Progenitor cell of endocrine pancreas (in vitro differentiated cells): ENCODE measurements around the gene KSR2. TPM values are rescaled to one million over a fixed set of nuclear protein-coding genes. Genes with fewer than 3 reads are reported as not detected.

Source experiments
- DNase-seq: peaks from one replicate; pipeline ENCODE4 v3.0.0; 2021; ENCODE audit warnings: low spot score; ENCODE audit not compliant: unreplicated experiment
- H3K27ac Mint-ChIP-seq: 2 replicates; pipeline ENCODE4 v1.8.0; 2021; ENCODE audit warnings: mild to moderate bottlenecking, moderate library complexity, mixed read lengths
- H3K27me3 Mint-ChIP-seq: 2 replicates; pipeline ENCODE4 v1.8.0; 2021; ENCODE audit warnings: mixed read lengths
- H3K36me3 Mint-ChIP-seq: 2 replicates; pipeline ENCODE4 v1.8.0; 2022; ENCODE audit warnings: mixed read lengths; ENCODE audit not compliant: insufficient read depth
- H3K4me1 Mint-ChIP-seq: 2 replicates; pipeline ENCODE4 v1.8.0; 2021; ENCODE audit warnings: low read depth, mixed read lengths
- H3K4me3 Mint-ChIP-seq: 2 replicates; pipeline ENCODE4 v1.8.0; 2021; ENCODE audit warnings: low read depth, mild to moderate bottlenecking, moderate library complexity, mixed read lengths
- H3K9me3 Mint-ChIP-seq: 2 replicates; pipeline ENCODE4 v1.8.0; 2021; ENCODE audit warnings: low read depth, mixed read lengths
- CTCF ChIP-seq: fragments of 200-600 bp; sonication (generic); IDR thresholded peaks from one replicate; pipeline ENCODE4 v1.5.0; 2021; ENCODE audit warnings: antibody characterized with exemption, mild to moderate bottlenecking; ENCODE audit not compliant: unreplicated experiment
- total RNA-seq: library from RNA; stranded (reverse); gene quantifications from 2 replicates; pipeline ENCODE4 v1.2.1, GENCODE V29; 2021

The KSR2 gene
- total RNA-seq, 1 donor from 2014 or later = 1.8 TPM

DNA sequence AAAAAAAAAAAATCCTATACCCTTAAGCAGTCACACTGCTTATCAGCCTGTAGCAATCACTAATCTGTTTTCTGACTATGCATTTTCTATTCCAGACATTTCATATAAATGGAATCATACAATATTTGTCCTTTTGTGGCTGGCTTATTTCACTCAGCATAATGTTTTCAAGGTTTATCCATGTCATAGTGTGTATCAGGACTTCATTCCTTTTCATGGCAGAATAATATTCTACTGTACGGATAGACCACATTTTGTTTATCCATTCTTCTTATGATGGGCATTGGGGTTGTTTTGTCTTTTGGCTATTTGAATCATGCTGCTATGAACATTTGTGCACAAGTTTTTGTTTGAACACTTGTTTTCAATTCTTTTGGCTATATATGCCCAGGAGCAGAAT lies 8.6 kb upstream of the KSR2 start:
- no peaks in the 10 kb centered on the region for H3K9me3 Mint-ChIP-seq
- no peak for DNase-seq
- H3K27me3 Mint-ChIP-seq = peaks cover 13% of the 10 kb centered on the region
- no peak overlapping the region for H3K4me3 Mint-ChIP-seq
- H3K4me1 Mint-ChIP-seq = no peaks in the 10 kb centered on the region
- H3K27ac Mint-ChIP-seq = no peak overlapping the region
- no peaks in the 10 kb centered on the region for H3K36me3 Mint-ChIP-seq
- no peak for TF ChIP-seq CTCF

DNA sequence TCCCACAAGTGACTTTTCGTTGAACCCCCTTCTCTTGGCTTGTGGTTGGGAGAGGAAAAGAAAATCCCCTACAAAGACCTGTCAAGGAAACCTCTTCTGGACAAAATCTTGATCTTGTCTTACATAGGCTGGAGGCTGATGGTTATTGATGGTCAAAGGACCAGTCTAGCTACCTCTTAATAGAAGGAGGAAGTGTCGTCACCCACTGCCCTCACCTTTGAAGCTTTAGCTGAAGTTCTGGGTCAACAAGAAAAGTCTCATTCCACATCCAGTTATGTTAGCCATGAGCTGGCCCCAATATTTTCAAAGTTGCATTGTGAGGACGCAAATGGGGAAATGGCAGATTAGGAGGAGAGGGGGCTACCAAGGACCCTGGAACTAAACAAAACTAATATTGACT lies 6.2 kb upstream of the KSR2 start:
- Mint-ChIP-seq H3K36me3 (no peaks in the 10 kb centered on the region), H3K4me1 (no peaks in the 10 kb centered on the region), H3K4me3 (no peak overlapping the region), H3K27ac (no peak overlapping the region), H3K9me3 (peaks cover 10% of the 10 kb centered on the region), H3K27me3 (peaks cover 11% of the 10 kb centered on the region)
- TF ChIP-seq CTCF = no peak
- DNase-seq = no peak

- no peak for DNase-seq
- Mint-ChIP-seq H3K9me3 (peaks cover 10% of the 10 kb centered on the region), H3K27me3 (peaks cover 16% of the 10 kb centered on the region), H3K4me1 (peaks cover 12% of the 10 kb centered on the region), H3K27ac (no peak overlapping the region), H3K4me3 (no peak overlapping the region), H3K36me3 (no peaks in the 10 kb centered on the region)
- TF ChIP-seq CTCF = no peak
Observed at GRCh38 chr12:117972301-117972700, 3.5 kb upstream of the KSR2 start.

DNA sequence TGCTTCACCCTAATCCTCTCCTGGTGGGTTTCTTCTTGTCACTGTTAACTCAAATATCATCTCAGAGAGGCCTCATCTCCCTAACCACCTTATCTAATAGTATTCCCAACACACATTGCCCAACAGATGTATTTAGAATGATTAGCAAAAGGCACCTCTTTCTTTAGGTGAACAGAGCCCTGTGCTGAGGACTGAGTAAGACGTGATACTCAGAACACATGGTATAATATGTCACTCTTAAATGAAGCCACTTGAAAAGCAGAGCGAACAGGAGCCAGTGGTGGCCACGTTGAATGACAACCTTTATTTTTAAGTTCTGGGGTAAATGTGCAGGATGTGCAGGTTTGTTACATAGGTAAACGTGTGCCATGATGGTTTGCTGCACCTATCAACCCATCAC lies 1.5 kb upstream of the KSR2 start:
- Mint-ChIP-seq H3K9me3 (peaks cover 10% of the 10 kb centered on the region), H3K4me1 (peaks cover 13% of the 10 kb centered on the region), H3K36me3 (no peaks in the 10 kb centered on the region), H3K27ac (no peak overlapping the region), H3K27me3 (peaks cover 31% of the 10 kb centered on the region), H3K4me3 (peak overlapping the region; percentile 87)
- DNase-seq = no peak
- no peak for TF ChIP-seq CTCF

DNA sequence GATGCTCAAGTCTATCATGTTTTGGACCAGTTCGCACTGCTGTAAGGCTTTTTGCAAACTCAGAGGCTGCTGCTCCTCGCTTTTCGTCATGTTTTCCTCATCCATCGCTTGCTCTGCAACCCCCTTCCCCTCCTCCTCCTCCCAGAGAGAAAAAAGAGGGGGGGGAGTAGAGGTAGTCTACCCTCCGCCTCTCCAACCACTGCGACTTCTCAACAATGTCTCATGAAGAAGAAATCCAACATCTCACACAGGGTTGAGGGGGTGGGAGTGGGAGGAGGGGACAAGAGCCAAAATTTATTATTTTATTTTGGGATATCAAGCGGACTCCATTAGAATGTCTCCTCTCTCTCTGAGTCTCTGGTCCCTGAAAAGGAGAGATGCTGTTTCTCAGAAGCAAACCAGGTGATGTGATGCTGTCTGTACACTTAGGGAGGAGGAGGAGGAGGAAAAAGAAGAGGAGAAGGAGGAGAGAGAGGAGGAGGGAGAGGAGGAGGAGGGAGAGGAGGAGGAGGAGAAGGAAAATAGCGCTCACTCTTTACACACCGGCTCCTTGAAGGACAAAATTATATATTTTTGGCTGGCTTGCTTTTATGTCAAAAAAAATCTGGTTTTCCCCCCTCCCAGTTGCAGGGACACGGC lies 520 bp downstream of the KSR2 start:
- Mint-ChIP-seq H3K9me3 (peaks cover 10% of the 10 kb centered on the region), H3K4me1 (peaks cover 13% of the 10 kb centered on the region), H3K4me3 (peak overlapping the region; percentile 87), H3K27ac (peak overlapping the region; percentile 75), H3K36me3 (no peaks in the 10 kb centered on the region), H3K27me3 (peaks cover 39% of the 10 kb centered on the region)
- TF ChIP-seq CTCF = no peak
- no peak for DNase-seq
